WTC11 (cell line): Measurements from ENCODE around the gene BLM. TPM values are rescaled to one million over a fixed set of nuclear protein-coding genes. Genes with fewer than 3 reads are reported as not detected.

Experiments used
- ATAC-seq: fragments of 200-7000 bp; cut with Tn5 transposase; 2 replicates; pipeline ENCODE4 v1.10.0; 2021; ENCODE audit warnings: mild to moderate bottlenecking, moderate library complexity
- CTCF ChIA-PET: fragments of 300-600 bp; sonication (Branson Sonifier 250); formaldehyde crosslinking; loops from one replicate; lab custom pipeline; 2021; ENCODE audit warnings: antibody characterized with exemption; lab: Charles Lee
- POLR2A ChIA-PET: fragments of 350-600 bp; sonication (Branson Sonifier 250); formaldehyde crosslinking; loops from one replicate; lab custom pipeline; 2021; ENCODE audit warnings: antibody characterized with exemption; lab: Charles Lee
- DNase-seq: peaks from one replicate; pipeline ENCODE4 v3.0.0; 2021; ENCODE audit warnings: low spot score
- H3K27ac Mint-ChIP-seq: 2 replicates; pipeline ENCODE4 v1.8.0; 2021; ENCODE audit warnings: mixed read lengths
- H3K27me3 Mint-ChIP-seq: 2 replicates; pipeline ENCODE4 v1.8.0; 2021; ENCODE audit warnings: low read depth, mild to moderate bottlenecking, moderate library complexity, mixed read lengths
- H3K36me3 Mint-ChIP-seq: 2 replicates; pipeline ENCODE4 v1.8.0; 2021; ENCODE audit warnings: mixed read lengths
- H3K4me1 Mint-ChIP-seq: 2 replicates; pipeline ENCODE4 v1.8.0; 2022; ENCODE audit warnings: mixed read lengths
- H3K4me3 Mint-ChIP-seq: 2 replicates; pipeline ENCODE4 v1.8.0; 2021; ENCODE audit warnings: mild to moderate bottlenecking, moderate library complexity, mixed read lengths
- H3K9me3 Mint-ChIP-seq: 2 replicates; pipeline ENCODE4 v1.8.0; 2021; ENCODE audit warnings: mixed read lengths
- CREB1 ChIP-seq: sonication (generic); formaldehyde crosslinking; IDR thresholded peaks from 2 replicates; pipeline ENCODE4 v1.8.0; 2023; ENCODE audit warnings: mild to moderate bottlenecking, missing genetic modification reagents
- FOXK1 ChIP-seq: sonication (generic); formaldehyde crosslinking; IDR thresholded peaks from 2 replicates; pipeline ENCODE4 v1.8.0; 2022; ENCODE audit warnings: mild to moderate bottlenecking, moderate library complexity, missing genetic modification reagents
- GABPB1 ChIP-seq: sonication (generic); formaldehyde crosslinking; IDR thresholded peaks from 2 replicates; pipeline ENCODE4 v1.8.1; 2023; ENCODE audit warnings: mild to moderate bottlenecking, missing genetic modification reagents
- NR3C1 ChIP-seq: sonication (generic); formaldehyde crosslinking; conservative IDR thresholded peaks from 2 replicates; pipeline ENCODE4 v1.8.1; 2023; ENCODE audit warnings: low read depth, mild to moderate bottlenecking, missing genetic modification reagents
- SMAD3 ChIP-seq: sonication (generic); formaldehyde crosslinking; IDR thresholded peaks from 2 replicates; pipeline ENCODE4 v1.8.0; 2022; ENCODE audit warnings: missing genetic modification reagents, mild to moderate bottlenecking, borderline replicate concordance
- SMAD4 ChIP-seq: sonication (generic); formaldehyde crosslinking; IDR thresholded peaks from 2 replicates; pipeline ENCODE4 v1.8.0; 2022; ENCODE audit warnings: mild to moderate bottlenecking, missing genetic modification reagents
- TCF7 ChIP-seq: sonication (generic); formaldehyde crosslinking; IDR thresholded peaks from 2 replicates; pipeline ENCODE4 v1.8.0; 2022; ENCODE audit warnings: mild to moderate bottlenecking, low read depth, missing genetic modification reagents, moderate library complexity
- ZNF423 ChIP-seq: fragments of 250-450 bp; sonication (Bioruptor Pico); IDR thresholded peaks from 2 replicates; pipeline ENCODE4 v2.1.2; 2022; ENCODE audit warnings: mild to moderate bottlenecking, moderate library complexity
- total RNA-seq: library from RNA; stranded (reverse); gene quantifications from 3 replicates; pipeline ENCODE4 v1.2.3, GENCODE V29; 2021
- TF ChIP-seq, protein P1 (sequence below): fragments of 250-450 bp; sonication (Bioruptor Pico); IDR thresholded peaks from 2 replicates; pipeline ENCODE4 v1.9.0; 2021; ENCODE audit warnings: moderate library complexity, mild to moderate bottlenecking, inconsistent platforms, borderline replicate concordance
- TF ChIP-seq, protein P2 (sequence below): sonication (generic); formaldehyde crosslinking; IDR thresholded peaks from 2 replicates; pipeline ENCODE4 v1.8.1; 2022; ENCODE audit warnings: low read depth, missing genetic modification reagents, borderline replicate concordance
- TF ChIP-seq, protein P3 (sequence below): sonication (generic); formaldehyde crosslinking; IDR thresholded peaks from 2 replicates; pipeline ENCODE4 v1.8.1; 2023; ENCODE audit warnings: mild to moderate bottlenecking, missing genetic modification reagents, borderline replicate concordance
- TF ChIP-seq, protein P4 (sequence below): fragments of 250-450 bp; sonication (Bioruptor Pico); IDR thresholded peaks from 2 replicates; pipeline ENCODE4 v1.9.0; 2021; ENCODE audit warnings: mild to moderate bottlenecking
- TF ChIP-seq, protein P5 (sequence below): fragments of 250-450 bp; sonication (Bioruptor Pico); IDR thresholded peaks from 2 replicates; pipeline ENCODE4 v1.9.0; 2021; ENCODE audit warnings: mild to moderate bottlenecking, borderline replicate concordance
- TF ChIP-seq, protein P6 (sequence below): sonication (generic); formaldehyde crosslinking; IDR thresholded peaks from 2 replicates; pipeline ENCODE4 v1.8.0; 2022; ENCODE audit warnings: mild to moderate bottlenecking, missing genetic modification reagents
- TF ChIP-seq, protein P7 (sequence below): sonication (generic); formaldehyde crosslinking; IDR thresholded peaks from 2 replicates; pipeline ENCODE4 v1.8.0; 2022; ENCODE audit warnings: missing genetic modification reagents

Gene BLM
- total RNA-seq, 1 experiment from 2014 or later = 40.5 TPM

DNA sequence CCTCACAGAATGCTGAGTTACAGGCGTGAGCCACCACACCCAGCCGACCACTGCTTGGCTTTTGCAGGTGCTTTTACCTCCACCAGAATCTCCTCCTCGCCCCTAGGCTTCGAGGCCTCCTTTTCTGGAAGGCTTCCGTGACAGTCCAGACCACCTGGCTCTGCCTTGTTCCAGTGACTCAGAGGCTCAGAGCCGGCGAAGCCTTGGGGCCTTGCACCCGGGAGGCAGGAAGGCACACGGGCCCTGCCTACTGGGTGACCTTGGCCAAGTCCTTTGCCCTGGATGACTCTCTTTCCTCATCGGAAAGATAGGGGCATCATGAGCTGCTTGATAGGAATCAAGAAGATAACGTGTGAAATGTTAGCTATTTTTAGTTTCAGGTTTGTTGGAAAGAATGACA lies 119.9 kb downstream of the BLM start:
- CTCF ChIA-PET = interaction anchor here (1.4 to 1.6 kb wide), 2 partner anchors 19 to 95 kb away, joined by 3 to 4 read pairs; partner anchors contain the start of gene HDDC3

More for the DNA sequence above, 119.9 kb downstream of the BLM start:
- Mint-ChIP-seq H3K27ac (peak overlapping the region; percentile 5), H3K4me1 (peaks cover 56% of the 10 kb centered on the region), H3K9me3 (no peaks in the 10 kb centered on the region), H3K27me3 (no peaks in the 10 kb centered on the region), H3K4me3 (no peak overlapping the region)
- no peak for DNase-seq
- POLR2A ChIA-PET = no interaction called here
- ATAC-seq = no peak
- TF ChIP-seq ZNF423 = no peak
- TF ChIP-seq GABPB1 (CRISPR knock-in tag) = no peak
- TF ChIP-seq, protein P1, sequence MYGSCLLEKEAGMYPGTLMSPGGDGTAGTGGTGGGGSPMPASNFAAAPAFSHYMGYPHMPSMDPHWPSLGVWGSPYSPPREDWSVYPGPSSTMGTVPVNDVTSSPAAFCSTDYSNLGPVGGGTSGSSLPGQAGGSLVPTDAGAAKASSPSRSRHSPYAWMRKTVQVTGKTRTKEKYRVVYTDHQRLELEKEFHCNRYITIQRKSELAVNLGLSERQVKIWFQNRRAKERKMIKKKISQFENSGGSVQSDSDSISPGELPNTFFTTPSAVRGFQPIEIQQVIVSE (CRISPR knock-in tag) = no peak
- TF ChIP-seq, protein P2, sequence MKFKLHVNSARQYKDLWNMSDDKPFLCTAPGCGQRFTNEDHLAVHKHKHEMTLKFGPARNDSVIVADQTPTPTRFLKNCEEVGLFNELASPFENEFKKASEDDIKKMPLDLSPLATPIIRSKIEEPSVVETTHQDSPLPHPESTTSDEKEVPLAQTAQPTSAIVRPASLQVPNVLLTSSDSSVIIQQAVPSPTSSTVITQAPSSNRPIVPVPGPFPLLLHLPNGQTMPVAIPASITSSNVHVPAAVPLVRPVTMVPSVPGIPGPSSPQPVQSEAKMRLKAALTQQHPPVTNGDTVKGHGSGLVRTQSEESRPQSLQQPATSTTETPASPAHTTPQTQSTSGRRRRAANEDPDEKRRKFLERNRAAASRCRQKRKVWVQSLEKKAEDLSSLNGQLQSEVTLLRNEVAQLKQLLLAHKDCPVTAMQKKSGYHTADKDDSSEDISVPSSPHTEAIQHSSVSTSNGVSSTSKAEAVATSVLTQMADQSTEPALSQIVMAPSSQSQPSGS (CRISPR knock-in tag) = no peak
- TF ChIP-seq, protein P3, sequence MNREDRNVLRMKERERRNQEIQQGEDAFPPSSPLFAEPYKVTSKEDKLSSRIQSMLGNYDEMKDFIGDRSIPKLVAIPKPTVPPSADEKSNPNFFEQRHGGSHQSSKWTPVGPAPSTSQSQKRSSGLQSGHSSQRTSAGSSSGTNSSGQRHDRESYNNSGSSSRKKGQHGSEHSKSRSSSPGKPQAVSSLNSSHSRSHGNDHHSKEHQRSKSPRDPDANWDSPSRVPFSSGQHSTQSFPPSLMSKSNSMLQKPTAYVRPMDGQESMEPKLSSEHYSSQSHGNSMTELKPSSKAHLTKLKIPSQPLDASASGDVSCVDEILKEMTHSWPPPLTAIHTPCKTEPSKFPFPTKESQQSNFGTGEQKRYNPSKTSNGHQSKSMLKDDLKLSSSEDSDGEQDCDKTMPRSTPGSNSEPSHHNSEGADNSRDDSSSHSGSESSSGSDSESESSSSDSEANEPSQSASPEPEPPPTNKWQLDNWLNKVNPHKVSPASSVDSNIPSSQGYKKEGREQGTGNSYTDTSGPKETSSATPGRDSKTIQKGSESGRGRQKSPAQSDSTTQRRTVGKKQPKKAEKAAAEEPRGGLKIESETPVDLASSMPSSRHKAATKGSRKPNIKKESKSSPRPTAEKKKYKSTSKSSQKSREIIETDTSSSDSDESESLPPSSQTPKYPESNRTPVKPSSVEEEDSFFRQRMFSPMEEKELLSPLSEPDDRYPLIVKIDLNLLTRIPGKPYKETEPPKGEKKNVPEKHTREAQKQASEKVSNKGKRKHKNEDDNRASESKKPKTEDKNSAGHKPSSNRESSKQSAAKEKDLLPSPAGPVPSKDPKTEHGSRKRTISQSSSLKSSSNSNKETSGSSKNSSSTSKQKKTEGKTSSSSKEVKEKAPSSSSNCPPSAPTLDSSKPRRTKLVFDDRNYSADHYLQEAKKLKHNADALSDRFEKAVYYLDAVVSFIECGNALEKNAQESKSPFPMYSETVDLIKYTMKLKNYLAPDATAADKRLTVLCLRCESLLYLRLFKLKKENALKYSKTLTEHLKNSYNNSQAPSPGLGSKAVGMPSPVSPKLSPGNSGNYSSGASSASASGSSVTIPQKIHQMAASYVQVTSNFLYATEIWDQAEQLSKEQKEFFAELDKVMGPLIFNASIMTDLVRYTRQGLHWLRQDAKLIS (CRISPR knock-in tag) = no peak
- TF ChIP-seq, protein P4, sequence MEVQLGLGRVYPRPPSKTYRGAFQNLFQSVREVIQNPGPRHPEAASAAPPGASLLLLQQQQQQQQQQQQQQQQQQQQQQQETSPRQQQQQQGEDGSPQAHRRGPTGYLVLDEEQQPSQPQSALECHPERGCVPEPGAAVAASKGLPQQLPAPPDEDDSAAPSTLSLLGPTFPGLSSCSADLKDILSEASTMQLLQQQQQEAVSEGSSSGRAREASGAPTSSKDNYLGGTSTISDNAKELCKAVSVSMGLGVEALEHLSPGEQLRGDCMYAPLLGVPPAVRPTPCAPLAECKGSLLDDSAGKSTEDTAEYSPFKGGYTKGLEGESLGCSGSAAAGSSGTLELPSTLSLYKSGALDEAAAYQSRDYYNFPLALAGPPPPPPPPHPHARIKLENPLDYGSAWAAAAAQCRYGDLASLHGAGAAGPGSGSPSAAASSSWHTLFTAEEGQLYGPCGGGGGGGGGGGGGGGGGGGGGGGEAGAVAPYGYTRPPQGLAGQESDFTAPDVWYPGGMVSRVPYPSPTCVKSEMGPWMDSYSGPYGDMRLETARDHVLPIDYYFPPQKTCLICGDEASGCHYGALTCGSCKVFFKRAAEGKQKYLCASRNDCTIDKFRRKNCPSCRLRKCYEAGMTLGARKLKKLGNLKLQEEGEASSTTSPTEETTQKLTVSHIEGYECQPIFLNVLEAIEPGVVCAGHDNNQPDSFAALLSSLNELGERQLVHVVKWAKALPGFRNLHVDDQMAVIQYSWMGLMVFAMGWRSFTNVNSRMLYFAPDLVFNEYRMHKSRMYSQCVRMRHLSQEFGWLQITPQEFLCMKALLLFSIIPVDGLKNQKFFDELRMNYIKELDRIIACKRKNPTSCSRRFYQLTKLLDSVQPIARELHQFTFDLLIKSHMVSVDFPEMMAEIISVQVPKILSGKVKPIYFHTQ (CRISPR knock-in tag) = no peak
- TF ChIP-seq TCF7 (CRISPR knock-in tag) = no peak
- no peak for TF ChIP-seq SMAD3
- no peak for TF ChIP-seq CREB1
- no peak for TF ChIP-seq SMAD4 (CRISPR knock-in tag)
- TF ChIP-seq FOXK1 = no peak
- TF ChIP-seq NR3C1 (CRISPR knock-in tag) = no peak
- TF ChIP-seq, protein P5, sequence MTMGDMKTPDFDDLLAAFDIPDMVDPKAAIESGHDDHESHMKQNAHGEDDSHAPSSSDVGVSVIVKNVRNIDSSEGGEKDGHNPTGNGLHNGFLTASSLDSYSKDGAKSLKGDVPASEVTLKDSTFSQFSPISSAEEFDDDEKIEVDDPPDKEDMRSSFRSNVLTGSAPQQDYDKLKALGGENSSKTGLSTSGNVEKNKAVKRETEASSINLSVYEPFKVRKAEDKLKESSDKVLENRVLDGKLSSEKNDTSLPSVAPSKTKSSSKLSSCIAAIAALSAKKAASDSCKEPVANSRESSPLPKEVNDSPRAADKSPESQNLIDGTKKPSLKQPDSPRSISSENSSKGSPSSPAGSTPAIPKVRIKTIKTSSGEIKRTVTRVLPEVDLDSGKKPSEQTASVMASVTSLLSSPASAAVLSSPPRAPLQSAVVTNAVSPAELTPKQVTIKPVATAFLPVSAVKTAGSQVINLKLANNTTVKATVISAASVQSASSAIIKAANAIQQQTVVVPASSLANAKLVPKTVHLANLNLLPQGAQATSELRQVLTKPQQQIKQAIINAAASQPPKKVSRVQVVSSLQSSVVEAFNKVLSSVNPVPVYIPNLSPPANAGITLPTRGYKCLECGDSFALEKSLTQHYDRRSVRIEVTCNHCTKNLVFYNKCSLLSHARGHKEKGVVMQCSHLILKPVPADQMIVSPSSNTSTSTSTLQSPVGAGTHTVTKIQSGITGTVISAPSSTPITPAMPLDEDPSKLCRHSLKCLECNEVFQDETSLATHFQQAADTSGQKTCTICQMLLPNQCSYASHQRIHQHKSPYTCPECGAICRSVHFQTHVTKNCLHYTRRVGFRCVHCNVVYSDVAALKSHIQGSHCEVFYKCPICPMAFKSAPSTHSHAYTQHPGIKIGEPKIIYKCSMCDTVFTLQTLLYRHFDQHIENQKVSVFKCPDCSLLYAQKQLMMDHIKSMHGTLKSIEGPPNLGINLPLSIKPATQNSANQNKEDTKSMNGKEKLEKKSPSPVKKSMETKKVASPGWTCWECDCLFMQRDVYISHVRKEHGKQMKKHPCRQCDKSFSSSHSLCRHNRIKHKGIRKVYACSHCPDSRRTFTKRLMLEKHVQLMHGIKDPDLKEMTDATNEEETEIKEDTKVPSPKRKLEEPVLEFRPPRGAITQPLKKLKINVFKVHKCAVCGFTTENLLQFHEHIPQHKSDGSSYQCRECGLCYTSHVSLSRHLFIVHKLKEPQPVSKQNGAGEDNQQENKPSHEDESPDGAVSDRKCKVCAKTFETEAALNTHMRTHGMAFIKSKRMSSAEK (CRISPR knock-in tag) = no peak
- TF ChIP-seq, protein P6, sequence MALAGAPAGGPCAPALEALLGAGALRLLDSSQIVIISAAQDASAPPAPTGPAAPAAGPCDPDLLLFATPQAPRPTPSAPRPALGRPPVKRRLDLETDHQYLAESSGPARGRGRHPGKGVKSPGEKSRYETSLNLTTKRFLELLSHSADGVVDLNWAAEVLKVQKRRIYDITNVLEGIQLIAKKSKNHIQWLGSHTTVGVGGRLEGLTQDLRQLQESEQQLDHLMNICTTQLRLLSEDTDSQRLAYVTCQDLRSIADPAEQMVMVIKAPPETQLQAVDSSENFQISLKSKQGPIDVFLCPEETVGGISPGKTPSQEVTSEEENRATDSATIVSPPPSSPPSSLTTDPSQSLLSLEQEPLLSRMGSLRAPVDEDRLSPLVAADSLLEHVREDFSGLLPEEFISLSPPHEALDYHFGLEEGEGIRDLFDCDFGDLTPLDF = no peak
- TF ChIP-seq, protein P7, sequence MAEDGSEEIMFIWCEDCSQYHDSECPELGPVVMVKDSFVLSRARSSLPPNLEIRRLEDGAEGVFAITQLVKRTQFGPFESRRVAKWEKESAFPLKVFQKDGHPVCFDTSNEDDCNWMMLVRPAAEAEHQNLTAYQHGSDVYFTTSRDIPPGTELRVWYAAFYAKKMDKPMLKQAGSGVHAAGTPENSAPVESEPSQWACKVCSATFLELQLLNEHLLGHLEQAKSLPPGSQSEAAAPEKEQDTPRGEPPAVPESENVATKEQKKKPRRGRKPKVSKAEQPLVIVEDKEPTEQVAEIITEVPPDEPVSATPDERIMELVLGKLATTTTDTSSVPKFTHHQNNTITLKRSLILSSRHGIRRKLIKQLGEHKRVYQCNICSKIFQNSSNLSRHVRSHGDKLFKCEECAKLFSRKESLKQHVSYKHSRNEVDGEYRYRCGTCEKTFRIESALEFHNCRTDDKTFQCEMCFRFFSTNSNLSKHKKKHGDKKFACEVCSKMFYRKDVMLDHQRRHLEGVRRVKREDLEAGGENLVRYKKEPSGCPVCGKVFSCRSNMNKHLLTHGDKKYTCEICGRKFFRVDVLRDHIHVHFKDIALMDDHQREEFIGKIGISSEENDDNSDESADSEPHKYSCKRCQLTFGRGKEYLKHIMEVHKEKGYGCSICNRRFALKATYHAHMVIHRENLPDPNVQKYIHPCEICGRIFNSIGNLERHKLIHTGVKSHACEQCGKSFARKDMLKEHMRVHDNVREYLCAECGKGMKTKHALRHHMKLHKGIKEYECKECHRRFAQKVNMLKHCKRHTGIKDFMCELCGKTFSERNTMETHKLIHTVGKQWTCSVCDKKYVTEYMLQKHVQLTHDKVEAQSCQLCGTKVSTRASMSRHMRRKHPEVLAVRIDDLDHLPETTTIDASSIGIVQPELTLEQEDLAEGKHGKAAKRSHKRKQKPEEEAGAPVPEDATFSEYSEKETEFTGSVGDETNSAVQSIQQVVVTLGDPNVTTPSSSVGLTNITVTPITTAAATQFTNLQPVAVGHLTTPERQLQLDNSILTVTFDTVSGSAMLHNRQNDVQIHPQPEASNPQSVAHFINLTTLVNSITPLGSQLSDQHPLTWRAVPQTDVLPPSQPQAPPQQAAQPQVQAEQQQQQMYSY (CRISPR knock-in tag) = no peak
- TF ChIP-seq, all 79 proteins: peak for 0
- no peaks in the 10 kb centered on the region for H3K36me3 Mint-ChIP-seq
